H9 (cell line): Measurements from ENCODE around the gene ANKRD36C. TPM values are rescaled to one million over a fixed set of nuclear protein-coding genes. Genes with fewer than 3 reads are reported as not detected.
A peak's percentile ranks its signal among the peaks of the same experiment; 100 is the strongest.
"Not testable (repeated sequence)": the region's sequence is repeated elsewhere in the genome, so short reads cannot be mapped to it uniquely, and the experiment has no call there.

Experiments
- DNase-seq: peaks from one replicate; pipeline ENCODE4 v3.0.0-alpha.2; 2017
- H2AFZ ChIP-seq: one replicate; pipeline ENCODE4 v1.6.1; 2013; ENCODE audit warnings: mild to moderate bottlenecking, low read length, control low read depth, moderate library complexity
- H2AK5ac ChIP-seq: 2 replicates; pipeline ENCODE4 v1.6.1; 2013; ENCODE audit warnings: low read length, control low read depth, mixed read lengths; ENCODE audit not compliant: insufficient read length
- H2BK120ac ChIP-seq: one replicate; pipeline ENCODE4 v1.6.1; 2013; ENCODE audit warnings: low read depth, mild to moderate bottlenecking, low read length, control low read depth, inconsistent platforms; ENCODE audit not compliant: poor library complexity, severe bottlenecking
- H2BK12ac ChIP-seq: 2 replicates; pipeline ENCODE4 v1.6.1; 2013; ENCODE audit warnings: low read length, control low read depth, mixed read lengths, low read depth; ENCODE audit not compliant: insufficient read length
- H2BK15ac ChIP-seq: 2 replicates; pipeline ENCODE4 v1.6.1; 2013; ENCODE audit warnings: low read depth, low read length, control low read depth
- H2BK20ac ChIP-seq: one replicate; pipeline ENCODE4 v1.6.1; 2013; ENCODE audit warnings: low read depth, mild to moderate bottlenecking, low read length, control low read depth, inconsistent platforms; ENCODE audit not compliant: poor library complexity, severe bottlenecking
- H2BK5ac ChIP-seq: 2 replicates; pipeline ENCODE4 v1.6.1; 2013; ENCODE audit warnings: low read length, control low read depth, mixed read lengths; ENCODE audit not compliant: insufficient read length
- H3K14ac ChIP-seq: 2 replicates; pipeline ENCODE4 v1.6.1; 2013; ENCODE audit warnings: low read length, control low read depth; ENCODE audit not compliant: insufficient read depth
- H3K18ac ChIP-seq: 2 replicates; pipeline ENCODE4 v1.6.1; 2013; ENCODE audit warnings: low read depth, mild to moderate bottlenecking, mixed read lengths, low read length, control low read depth; ENCODE audit not compliant: insufficient read length
- H3K23ac ChIP-seq: 2 replicates; pipeline ENCODE4 v1.6.1; 2013; ENCODE audit warnings: low read length, control low read depth, mixed read lengths, low read depth; ENCODE audit not compliant: insufficient read length
- H3K23me2 ChIP-seq: 2 replicates; pipeline ENCODE4 v1.6.1; 2013; ENCODE audit warnings: low read depth, mild to moderate bottlenecking, mixed read lengths, low read length, control low read depth; ENCODE audit not compliant: insufficient read length, poor library complexity, severe bottlenecking
- H3K27ac ChIP-seq: 2 replicates; pipeline ENCODE4 v1.5.1; 2013; ENCODE audit warnings: low read length, control low read depth, mixed read lengths, low read depth; ENCODE audit not compliant: insufficient read length
- H3K27me3 ChIP-seq: 2 replicates; pipeline ENCODE4 v1.6.1; 2013; ENCODE audit warnings: low read length, control low read depth, inconsistent platforms; ENCODE audit not compliant: insufficient read depth
- H3K4ac ChIP-seq: 2 replicates; pipeline ENCODE4 v1.6.1; 2013; ENCODE audit warnings: low read depth, mild to moderate bottlenecking, control low read depth, inconsistent platforms, low read length, moderate library complexity
- H3K4me1 ChIP-seq: 2 replicates; pipeline ENCODE4 v1.6.1; 2013; ENCODE audit warnings: low read length, control low read depth, inconsistent platforms; ENCODE audit not compliant: insufficient read depth
- H3K4me2 ChIP-seq: 2 replicates; pipeline ENCODE4 v1.6.1; 2013; ENCODE audit warnings: low read length, control low read depth, mixed read lengths; ENCODE audit not compliant: insufficient read length, insufficient read depth
- H3K56ac ChIP-seq: 2 replicates; pipeline ENCODE4 v1.6.1; 2013; ENCODE audit warnings: low read depth, mild to moderate bottlenecking, mixed read lengths, low read length, control low read depth; ENCODE audit not compliant: insufficient read length
- H3K79me1 ChIP-seq: 2 replicates; pipeline ENCODE4 v1.6.1; 2013; ENCODE audit warnings: low read depth, mild to moderate bottlenecking, moderate library complexity, low read length, control low read depth, inconsistent platforms; ENCODE audit not compliant: insufficient read depth, poor library complexity, severe bottlenecking
- H3K79me2 ChIP-seq: 2 replicates; pipeline ENCODE4 v1.6.1; 2013; ENCODE audit warnings: low read length, control low read depth, inconsistent platforms; ENCODE audit not compliant: insufficient read depth
- H3K9ac ChIP-seq: 2 replicates; pipeline ENCODE4 v1.6.1; 2013; ENCODE audit warnings: low read length, control low read depth, mixed read lengths; ENCODE audit not compliant: insufficient read length; ENCODE audit errors: extremely low read depth
- H3K9me3 ChIP-seq: one replicate; pipeline ENCODE4 v1.6.1; 2013; ENCODE audit warnings: low read depth, low read length, inconsistent platforms; ENCODE audit not compliant: control insufficient read depth
- H3T11ph ChIP-seq: one replicate; pipeline ENCODE4 v1.6.1; 2013; ENCODE audit warnings: mild to moderate bottlenecking, low read length, control low read depth, inconsistent platforms
- H4K20me1 ChIP-seq: one replicate; pipeline ENCODE4 v1.6.1; 2013; ENCODE audit not compliant: control insufficient read depth, insufficient read length, insufficient read depth
- H4K5ac ChIP-seq: 2 replicates; pipeline ENCODE4 v1.6.1; 2013; ENCODE audit warnings: low read depth, mild to moderate bottlenecking, mixed read lengths, low read length, control low read depth; ENCODE audit not compliant: insufficient read length
- H4K8ac ChIP-seq: replicated peaks from 2 replicates; pipeline ENCODE4 v1.6.1; 2013; ENCODE audit warnings: low read length, control low read depth, mixed read lengths, low read depth; ENCODE audit not compliant: insufficient read length
- H4K91ac ChIP-seq: 2 replicates; pipeline ENCODE4 v1.6.1; 2013; ENCODE audit warnings: low read depth, mild to moderate bottlenecking, moderate library complexity, mixed read lengths, low read length, control low read depth; ENCODE audit not compliant: insufficient read length
- H3K27ac Mint-ChIP-seq, 3 experiments: 2 replicates in 2 of 3; 3 replicates in 1 of 3; pipeline ENCODE4 v1.8.0; 2020 to 2021; ENCODE audit warnings: mixed read lengths in 3 of 3, mild to moderate bottlenecking in 1 of 3, moderate library complexity in 1 of 3
- H3K27me3 Mint-ChIP-seq: 2 replicates; pipeline ENCODE4 v1.8.0; 2021; ENCODE audit warnings: low read depth, mild to moderate bottlenecking, moderate library complexity, mixed read lengths
- H3K36me3 Mint-ChIP-seq, 3 experiments: 2 replicates in 2 of 3; 3 replicates in 1 of 3; pipeline ENCODE4 v1.8.0; 2020 to 2021; ENCODE audit warnings: low read depth in 3 of 3, mixed read lengths in 3 of 3; ENCODE audit not compliant: insufficient read depth in 1 of 3
- H3K4me1 Mint-ChIP-seq, 2 experiments: 2 replicates each; pipeline ENCODE4 v1.8.0; 2020; ENCODE audit warnings: mixed read lengths in 2 of 2
- H3K4me3 Mint-ChIP-seq, 2 experiments: 2 replicates in 1 of 2; 3 replicates in 1 of 2; pipeline ENCODE4 v1.8.0; 2020 to 2021; ENCODE audit warnings: mild to moderate bottlenecking in 2 of 2, mixed read lengths in 2 of 2, moderate library complexity in 1 of 2
- H3K9me3 Mint-ChIP-seq, 2 experiments: 2 replicates in 1 of 2; 3 replicates in 1 of 2; pipeline ENCODE4 v1.8.0; 2020; ENCODE audit warnings: mild to moderate bottlenecking in 2 of 2, mixed read lengths in 2 of 2, moderate library complexity in 1 of 2
- WGBS: extraction: QIAGEN DNeasy Blood & Tissue Kit; methylation state at CpG from one replicate; pipeline ENCODE4 v1.1.7; 2013; ENCODE audit warnings: missing lambda C conversion rate, low lambda C conversion rate, mixed read lengths; ENCODE audit not compliant: insufficient read length; ENCODE audit errors: extremely low coverage; 5-methylcytosine and 5-hydroxymethylcytosine counted together
- long read RNA-seq: library from polyadenylated mRNA; unstranded; transcript quantifications from one replicate; pipeline ENCODE4 v2.0.0, GENCODE V29; 2020
- total RNA-seq: library from RNA; stranded (reverse); gene quantifications from 2 replicates; pipeline ENCODE4 v1.2.1, GENCODE V29; 2021

Gene ANKRD36C
- 8.2 and 9.5 TPM in 2 replicates for total RNA-seq
- long read RNA-seq, partial matches to known transcripts = 12 of 23 reads
- long read RNA-seq, other reads (novel, unspliced or antisense) = 11 of 23 reads

- H3K18ac ChIP-seq, H4K91ac ChIP-seq, H2AFZ ChIP-seq, H3K23ac ChIP-seq, H2BK5ac ChIP-seq, H3K23me2 ChIP-seq, H3K79me1 ChIP-seq, H3K4ac ChIP-seq, H4K20me1 ChIP-seq, H3K4me1 Mint-ChIP-seq, H2BK120ac ChIP-seq, H3K4me1 ChIP-seq, H3K9me3 Mint-ChIP-seq, H3K27ac ChIP-seq, DNase-seq, H2BK12ac ChIP-seq, H3K9me3 ChIP-seq, H4K8ac ChIP-seq, H3K27me3 ChIP-seq, H2BK15ac ChIP-seq, H3T11ph ChIP-seq, H3K9ac ChIP-seq, H3K79me2 ChIP-seq, H2BK20ac ChIP-seq, H3K36me3 Mint-ChIP-seq, H3K56ac ChIP-seq, H2AK5ac ChIP-seq, H4K5ac ChIP-seq, H3K14ac ChIP-seq: not testable (repeated sequence)
- no CpG with 5 or more reads among the region's 56 CpGs for WGBS
- Mint-ChIP-seq H3K27me3 (peaks cover 15% of the 10 kb centered on the region), H3K27ac (peak within 1 kb of the TSS in 2 of 3 experiments; percentile 22 to 68; a peak in 2 of 7 replicates), H3K4me3 (peak within 1 kb of the TSS; percentile 86 to 94)
- peak within 1 kb of the TSS; percentile 83 for H3K4me2 ChIP-seq
These were observed at the start of gene ANKRD36C for GRCh38 chr2:95991351-95992094. Gene ANKRD36C (minus strand): TSS chr2:95991824. CDS start chr2:95991708, 116 bp downstream.

- H3K79me2 ChIP-seq, H3K4me1 ChIP-seq, H3K27me3 Mint-ChIP-seq, H3K18ac ChIP-seq, H3K27ac ChIP-seq, H3K27me3 ChIP-seq, H2BK20ac ChIP-seq, DNase-seq, H3K4me2 ChIP-seq, H3K23me2 ChIP-seq, H2BK12ac ChIP-seq, H3K36me3 Mint-ChIP-seq, H4K5ac ChIP-seq, H3K9me3 Mint-ChIP-seq, H4K20me1 ChIP-seq, H4K91ac ChIP-seq, H3K79me1 ChIP-seq, H3K27ac Mint-ChIP-seq, H3T11ph ChIP-seq, H3K9me3 ChIP-seq, H2BK120ac ChIP-seq, H3K56ac ChIP-seq, H3K23ac ChIP-seq, H3K14ac ChIP-seq, H3K4me1 Mint-ChIP-seq, H3K9ac ChIP-seq, H4K8ac ChIP-seq, H2AK5ac ChIP-seq, H2AFZ ChIP-seq, H2BK5ac ChIP-seq, H3K4ac ChIP-seq, H3K4me3 Mint-ChIP-seq, H2BK15ac ChIP-seq: not testable (repeated sequence)
- no CpG with 5 or more reads among the region's 14 CpGs for whole genome bisulfite sequencing
These were observed 43.9 kb upstream of the ANKRD36C start for GRCh38 chr2:96035554-96035953.
